ENCODE data around the gene PIK3R2.

Gene PIK3R2

GRCh38 chr19:18128044-18128443 lies 24.9 kb upstream of the PIK3R2 start:
- no peak overlapping the region for H3K4me3 ChIP-seq (ENCODE audit: low read length)
- no peak overlapping the region for H3K27ac ChIP-seq (ENCODE audit: low read length)
- no peaks in the 10 kb centered on the region for H3K9me3 ChIP-seq (ENCODE audit: control insufficient read depth, low read depth, low read length)
- H3K36me3 ChIP-seq (ENCODE audit: control insufficient read depth, low read depth, low read length): peaks cover 12% of the 10 kb centered on the region
- H3K27me3 ChIP-seq (ENCODE audit: control insufficient read depth, insufficient read depth, low read length): no peaks in the 10 kb centered on the region
- H3K9ac ChIP-seq (ENCODE audit: low read length): no peak overlapping the region
- no peaks in the 10 kb centered on the region for H3K4me1 ChIP-seq (ENCODE audit: control insufficient read depth, low read depth, low read length)

DNA sequence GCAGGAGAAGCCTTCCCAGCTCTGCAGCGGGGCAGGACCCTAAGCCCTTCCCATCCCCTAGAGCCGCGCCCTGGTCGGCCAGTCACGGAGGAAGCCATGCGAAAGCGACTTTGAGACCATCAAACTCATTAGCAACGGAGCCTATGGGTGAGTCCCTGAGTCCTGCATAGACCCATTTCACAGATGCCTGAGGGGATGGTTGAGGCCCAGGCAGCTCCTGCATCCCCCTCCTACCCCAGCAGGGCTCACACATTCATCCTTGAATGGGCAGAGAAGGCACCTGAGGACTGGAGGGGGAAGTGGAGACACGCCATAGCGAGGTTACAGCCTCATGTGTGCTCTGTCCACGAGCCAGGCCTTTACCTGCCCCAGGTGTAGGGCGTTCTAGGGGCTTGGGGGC lies 24.2 kb upstream of the PIK3R2 start:
- Histone ChIP-seq H3K36me3 (ENCODE audit: control insufficient read depth, low read depth, low read length) (peaks cover 13% of the 10 kb centered on the region), H3K4me3 (ENCODE audit: low read length) (no peak overlapping the region), H3K4me1 (ENCODE audit: control insufficient read depth, low read depth, low read length) (no peaks in the 10 kb centered on the region), H3K9ac (ENCODE audit: low read length) (no peak overlapping the region), H3K27me3 (ENCODE audit: control insufficient read depth, insufficient read depth, low read length) (no peaks in the 10 kb centered on the region), H3K9me3 (ENCODE audit: control insufficient read depth, low read depth, low read length) (no peaks in the 10 kb centered on the region), H3K27ac (ENCODE audit: low read length) (no peak overlapping the region)

- Histone ChIP-seq H3K4me3 (ENCODE audit: low read length) (no peak overlapping the region), H3K27ac (ENCODE audit: low read length) (no peak overlapping the region), H3K9me3 (ENCODE audit: control insufficient read depth, low read depth, low read length) (no peaks in the 10 kb centered on the region), H3K9ac (ENCODE audit: low read length) (no peak overlapping the region), H3K27me3 (ENCODE audit: control insufficient read depth, insufficient read depth, low read length) (no peaks in the 10 kb centered on the region), H3K36me3 (ENCODE audit: control insufficient read depth, low read depth, low read length) (peaks cover 11% of the 10 kb centered on the region), H3K4me1 (ENCODE audit: control insufficient read depth, low read depth, low read length) (no peaks in the 10 kb centered on the region)
Observed at GRCh38 chr19:18130523-18131242, 22.3 kb upstream of the PIK3R2 start.

- H3K27me3 ChIP-seq (ENCODE audit: control insufficient read depth, insufficient read depth, low read length): no peaks in the 10 kb centered on the region
- H3K4me1 ChIP-seq (ENCODE audit: control insufficient read depth, low read depth, low read length): no peaks in the 10 kb centered on the region
- no peak overlapping the region for H3K9ac ChIP-seq (ENCODE audit: low read length)
- no peak overlapping the region for H3K27ac ChIP-seq (ENCODE audit: low read length)
- no peaks in the 10 kb centered on the region for H3K9me3 ChIP-seq (ENCODE audit: control insufficient read depth, low read depth, low read length)
- peaks cover 11% of the 10 kb centered on the region for H3K36me3 ChIP-seq (ENCODE audit: control insufficient read depth, low read depth, low read length)
- H3K4me3 ChIP-seq (ENCODE audit: low read length): no peak overlapping the region
Observed at GRCh38 chr19:18131841-18132596, 20.9 kb upstream of the PIK3R2 start.

- Histone ChIP-seq H3K36me3 (ENCODE audit: control insufficient read depth, low read depth, low read length) (peaks cover 3% of the 10 kb centered on the region), H3K27ac (ENCODE audit: low read length) (no peak overlapping the region), H3K27me3 (ENCODE audit: control insufficient read depth, insufficient read depth, low read length) (no peaks in the 10 kb centered on the region), H3K9ac (ENCODE audit: low read length) (no peak overlapping the region), H3K9me3 (ENCODE audit: control insufficient read depth, low read depth, low read length) (no peaks in the 10 kb centered on the region), H3K4me1 (ENCODE audit: control insufficient read depth, low read depth, low read length) (no peaks in the 10 kb centered on the region), H3K4me3 (ENCODE audit: low read length) (no peak overlapping the region)
Observed at GRCh38 chr19:18135712-18136584, 17.0 kb upstream of the PIK3R2 start.

- Histone ChIP-seq H3K4me3 (ENCODE audit: low read length) (no peak overlapping the region), H3K4me1 (ENCODE audit: control insufficient read depth, low read depth, low read length) (no peaks in the 10 kb centered on the region), H3K9me3 (ENCODE audit: control insufficient read depth, low read depth, low read length) (no peaks in the 10 kb centered on the region), H3K9ac (ENCODE audit: low read length) (no peak overlapping the region), H3K27me3 (ENCODE audit: control insufficient read depth, insufficient read depth, low read length) (no peaks in the 10 kb centered on the region), H3K27ac (ENCODE audit: low read length) (no peak overlapping the region), H3K36me3 (ENCODE audit: control insufficient read depth, low read depth, low read length) (peaks cover 7% of the 10 kb centered on the region)
Observed at GRCh38 chr19:18137242-18137641, 15.7 kb upstream of the PIK3R2 start.

DNA sequence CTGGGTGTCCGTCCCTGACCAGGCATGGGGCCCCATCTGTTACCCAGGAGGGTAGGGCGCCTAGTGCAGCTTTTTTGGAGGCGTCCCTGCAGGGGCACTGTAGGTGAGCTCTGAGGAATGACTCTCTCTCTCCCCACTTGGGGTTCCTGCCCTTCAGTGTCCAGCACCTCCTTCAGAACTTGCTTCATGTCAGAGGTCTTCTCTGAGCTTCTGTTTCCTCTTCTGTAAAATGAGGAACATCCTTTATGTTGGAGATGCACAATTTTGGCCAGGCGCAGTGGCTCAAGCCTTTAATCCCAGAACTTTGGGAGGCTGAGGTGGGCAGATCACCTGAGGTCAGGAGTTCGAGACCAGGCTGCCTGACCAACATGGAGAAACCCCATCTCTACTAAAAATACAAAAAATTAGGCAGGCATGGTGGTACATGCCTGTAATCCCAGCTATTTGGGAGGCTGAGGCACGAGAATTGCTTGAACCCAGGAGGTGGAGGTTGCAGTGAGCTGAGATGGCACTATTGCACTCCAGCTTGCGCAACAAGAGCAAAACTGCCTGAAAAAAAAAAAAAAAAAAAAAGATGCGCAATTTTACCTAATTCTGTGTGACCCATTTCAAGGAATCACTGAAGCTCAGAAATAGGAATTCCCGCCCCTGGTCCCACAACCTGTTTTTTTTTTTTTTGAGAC lies 15.2 kb upstream of the PIK3R2 start:
- H3K9me3 ChIP-seq (ENCODE audit: control insufficient read depth, low read depth, low read length): no peaks in the 10 kb centered on the region
- peaks cover 7% of the 10 kb centered on the region for H3K36me3 ChIP-seq (ENCODE audit: control insufficient read depth, low read depth, low read length)
- H3K27ac ChIP-seq (ENCODE audit: low read length): no peak overlapping the region
- no peak overlapping the region for H3K4me3 ChIP-seq (ENCODE audit: low read length)
- H3K9ac ChIP-seq (ENCODE audit: low read length): no peak overlapping the region
- no peaks in the 10 kb centered on the region for H3K4me1 ChIP-seq (ENCODE audit: control insufficient read depth, low read depth, low read length)
- no peaks in the 10 kb centered on the region for H3K27me3 ChIP-seq (ENCODE audit: control insufficient read depth, insufficient read depth, low read length)

DNA sequence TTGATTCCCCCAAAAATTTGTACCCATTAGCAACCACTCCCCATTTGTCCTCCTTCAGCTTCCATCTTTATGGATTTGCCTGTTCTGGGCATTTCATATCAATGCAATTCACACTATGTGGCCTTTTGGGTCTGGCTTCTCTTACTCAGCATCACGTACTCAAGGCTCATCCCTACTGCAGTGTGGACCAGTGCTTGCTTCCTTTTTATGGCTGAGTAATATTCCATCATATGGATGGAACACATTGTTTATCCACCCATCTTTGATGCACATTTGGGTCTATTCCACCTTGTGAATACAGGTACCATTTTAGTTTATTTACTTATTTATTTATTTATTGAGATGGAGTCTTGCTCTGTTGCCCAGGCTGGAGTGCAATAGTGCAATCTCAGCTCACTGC lies 12.5 kb upstream of the PIK3R2 start:
- Histone ChIP-seq H3K4me1 (ENCODE audit: control insufficient read depth, low read depth, low read length) (no peaks in the 10 kb centered on the region), H3K27ac (ENCODE audit: low read length) (no peak overlapping the region), H3K9me3 (ENCODE audit: control insufficient read depth, low read depth, low read length) (no peaks in the 10 kb centered on the region), H3K4me3 (ENCODE audit: low read length) (no peak overlapping the region), H3K9ac (ENCODE audit: low read length) (no peak overlapping the region), H3K27me3 (ENCODE audit: control insufficient read depth, insufficient read depth, low read length) (no peaks in the 10 kb centered on the region), H3K36me3 (ENCODE audit: control insufficient read depth, low read depth, low read length) (peaks cover 18% of the 10 kb centered on the region)

- Histone ChIP-seq H3K27me3 (ENCODE audit: control insufficient read depth, insufficient read depth, low read length) (no peaks in the 10 kb centered on the region), H3K4me3 (ENCODE audit: low read length) (no peak overlapping the region), H3K4me1 (ENCODE audit: control insufficient read depth, low read depth, low read length) (no peaks in the 10 kb centered on the region), H3K9ac (ENCODE audit: low read length) (no peak overlapping the region), H3K36me3 (ENCODE audit: control insufficient read depth, low read depth, low read length) (peaks cover 19% of the 10 kb centered on the region), H3K9me3 (ENCODE audit: control insufficient read depth, low read depth, low read length) (no peaks in the 10 kb centered on the region), H3K27ac (ENCODE audit: low read length) (no peak overlapping the region)
Observed at GRCh38 chr19:18141031-18141430, 11.9 kb upstream of the PIK3R2 start.

- no peak overlapping the region for H3K27ac ChIP-seq (ENCODE audit: low read length)
- H3K9ac ChIP-seq (ENCODE audit: low read length): no peak overlapping the region
- no peaks in the 10 kb centered on the region for H3K4me1 ChIP-seq (ENCODE audit: control insufficient read depth, low read depth, low read length)
- no peak overlapping the region for H3K4me3 ChIP-seq (ENCODE audit: low read length)
- no peaks in the 10 kb centered on the region for H3K27me3 ChIP-seq (ENCODE audit: control insufficient read depth, insufficient read depth, low read length)
- H3K9me3 ChIP-seq (ENCODE audit: control insufficient read depth, low read depth, low read length): no peaks in the 10 kb centered on the region
- peaks cover 23% of the 10 kb centered on the region for H3K36me3 ChIP-seq (ENCODE audit: control insufficient read depth, low read depth, low read length)
Observed at GRCh38 chr19:18143902-18144301, 9.1 kb upstream of the PIK3R2 start.

DNA sequence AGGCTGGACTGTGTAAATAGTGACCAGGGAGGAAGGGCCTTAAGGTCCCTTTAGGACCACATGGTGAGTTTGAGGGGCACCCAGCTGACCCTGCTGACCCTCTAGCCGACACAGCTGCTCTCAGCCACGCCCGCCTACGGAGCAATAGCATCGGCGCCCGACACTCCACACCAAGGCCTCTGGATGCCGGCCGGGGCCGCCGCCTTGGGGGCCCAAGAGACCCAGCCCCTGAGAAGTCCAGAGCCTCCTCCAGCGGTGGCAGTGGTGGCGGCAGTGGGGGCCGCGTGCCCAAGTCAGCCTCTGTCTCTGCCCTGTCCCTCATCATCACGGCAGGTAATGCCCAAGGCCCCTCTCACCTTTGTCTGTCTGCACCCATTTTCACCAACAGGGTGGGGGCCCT lies 8.6 kb upstream of the PIK3R2 start:
- Histone ChIP-seq H3K9me3 (ENCODE audit: control insufficient read depth, low read depth, low read length) (no peaks in the 10 kb centered on the region), H3K27ac (ENCODE audit: low read length) (no peak overlapping the region), H3K4me3 (ENCODE audit: low read length) (no peak overlapping the region), H3K27me3 (ENCODE audit: control insufficient read depth, insufficient read depth, low read length) (no peaks in the 10 kb centered on the region), H3K4me1 (ENCODE audit: control insufficient read depth, low read depth, low read length) (no peaks in the 10 kb centered on the region), H3K36me3 (ENCODE audit: control insufficient read depth, low read depth, low read length) (peaks cover 23% of the 10 kb centered on the region), H3K9ac (ENCODE audit: low read length) (no peak overlapping the region)
